Measurements from ENCODE around the gene SLC5A10.
"Not testable (repeated sequence)": the region's sequence is repeated elsewhere in the genome, so short reads cannot be mapped to it uniquely, and the experiment has no call there.

SLC5A10 gene

GRCh38 chr17:19017804-19018599 is 66.0 kb downstream of the SLC5A10 start:
- TF ChIP-seq CTCF (IDR thresholded peaks at IDR 0.05; ENCODE audit: borderline replicate concordance, insufficient read depth, low read depth, low read length): no peak
- no peak overlapping the region for H3K4me3 ChIP-seq (ENCODE audit: low read depth, low read length)

GRCh38 chr17:19018600-19018950 is 66.6 kb downstream of the SLC5A10 start:
- TF ChIP-seq CTCF (IDR thresholded peaks at IDR 0.05; ENCODE audit: borderline replicate concordance, insufficient read depth, low read depth, low read length): no peak
- H3K4me3 ChIP-seq (ENCODE audit: low read depth, low read length): no peak overlapping the region

GRCh38 chr17:19019041-19019941 is 67.3 kb downstream of the SLC5A10 start:
- no peak overlapping the region for H3K4me3 ChIP-seq (ENCODE audit: low read depth, low read length)
- TF ChIP-seq CTCF (IDR thresholded peaks at IDR 0.05; ENCODE audit: borderline replicate concordance, insufficient read depth, low read depth, low read length): no peak

DNA sequence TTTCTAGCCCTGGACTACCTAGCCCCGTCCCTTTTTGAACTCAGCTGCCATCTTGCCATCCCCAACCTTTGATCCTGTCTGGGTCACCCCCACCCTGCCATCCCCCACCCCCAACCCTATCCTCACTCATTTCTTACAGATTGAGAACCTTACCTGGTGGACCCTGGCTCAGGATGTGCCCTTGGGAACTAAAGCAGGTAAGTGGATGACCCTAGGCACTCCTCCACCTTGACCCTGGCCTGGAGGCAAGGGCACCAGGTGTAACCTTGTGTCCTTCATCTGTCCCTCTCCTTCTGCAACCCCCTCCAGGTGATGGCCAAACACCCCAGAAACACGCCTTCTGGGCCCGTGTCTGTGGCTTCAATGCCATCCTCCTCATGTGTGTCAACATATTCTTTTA is 68.1 kb downstream of the SLC5A10 start:
- H3K4me3 ChIP-seq (ENCODE audit: low read depth, low read length): no peak overlapping the region
- TF ChIP-seq CTCF (IDR thresholded peaks at IDR 0.05; ENCODE audit: borderline replicate concordance, insufficient read depth, low read depth, low read length): no peak

GRCh38 chr17:19021011-19021621 is 69.2 kb downstream of the SLC5A10 start:
- H3K4me3 ChIP-seq (ENCODE audit: low read depth, low read length): not testable (repeated sequence)

- H3K4me3 ChIP-seq (ENCODE audit: low read depth, low read length): no peak overlapping the region
- no peak for TF ChIP-seq CTCF (IDR thresholded peaks at IDR 0.05; ENCODE audit: borderline replicate concordance, insufficient read depth, low read depth, low read length)
These were observed 69.7 kb downstream of the SLC5A10 start for GRCh38 chr17:19021622-19022083.

- TF ChIP-seq CTCF (IDR thresholded peaks at IDR 0.05; ENCODE audit: borderline replicate concordance, insufficient read depth, low read depth, low read length): no peak
- H3K4me3 ChIP-seq (ENCODE audit: low read depth, low read length): no peak overlapping the region
These were observed 70.2 kb downstream of the SLC5A10 start for GRCh38 chr17:19022128-19022527.
